ENCODE data around the gene ZNF19. TPM values are rescaled to one million over a fixed set of nuclear protein-coding genes. Genes with fewer than 3 reads are reported as not detected.

Gene ZNF19
- total RNA-seq (2022) (4.1 and 4.6 TPM in 2 replicates), Bru-seq, nascent RNA (percentile 53 among the genes with signal in this experiment), BruChase-seq, experiment 1, labeled RNA remaining after a 6-hour chase (percentile 38 among the genes with signal in this experiment), BruChase-seq, experiment 2, labeled RNA remaining after a 2-hour chase (percentile 53 among the genes with signal in this experiment)
- long read RNA-seq, partial matches to known transcripts = 5 of 8 reads
- long read RNA-seq, other reads (novel, unspliced or antisense) = 2 of 8 reads

DNA sequence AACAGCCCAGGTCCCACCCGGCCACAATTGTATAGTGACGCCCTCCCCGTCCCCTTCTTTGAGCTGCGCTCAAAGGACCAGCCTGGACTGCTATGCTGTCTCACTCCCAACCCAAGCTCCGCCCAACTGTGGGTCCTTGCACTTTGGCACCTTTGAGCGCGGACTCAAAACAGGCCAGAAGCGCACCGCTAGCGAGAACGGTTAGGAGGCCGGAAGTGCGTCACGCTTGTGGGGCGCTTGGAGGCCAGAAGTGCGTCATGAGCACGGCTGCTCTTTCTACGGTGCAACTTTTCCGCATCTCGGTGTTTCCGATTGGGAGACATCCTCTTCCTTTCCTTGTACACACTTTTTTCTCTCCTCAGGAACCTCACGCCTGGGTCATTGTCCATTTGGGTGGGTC lies at the start of gene ZNF19:
ZNF19 (minus strand) TSS at position 203 of the 400 bp plus-strand sequence. CDS start 7,210 bp downstream, outside the sequence.
- no peak within 1 kb of the TSS for H3K4me3 Mint-ChIP-seq (ENCODE audit: unreplicated experiment)
- intact Hi-C loops (cut with micrococcal nuclease) = no loop called here
- TF ChIP-seq, protein P1, sequence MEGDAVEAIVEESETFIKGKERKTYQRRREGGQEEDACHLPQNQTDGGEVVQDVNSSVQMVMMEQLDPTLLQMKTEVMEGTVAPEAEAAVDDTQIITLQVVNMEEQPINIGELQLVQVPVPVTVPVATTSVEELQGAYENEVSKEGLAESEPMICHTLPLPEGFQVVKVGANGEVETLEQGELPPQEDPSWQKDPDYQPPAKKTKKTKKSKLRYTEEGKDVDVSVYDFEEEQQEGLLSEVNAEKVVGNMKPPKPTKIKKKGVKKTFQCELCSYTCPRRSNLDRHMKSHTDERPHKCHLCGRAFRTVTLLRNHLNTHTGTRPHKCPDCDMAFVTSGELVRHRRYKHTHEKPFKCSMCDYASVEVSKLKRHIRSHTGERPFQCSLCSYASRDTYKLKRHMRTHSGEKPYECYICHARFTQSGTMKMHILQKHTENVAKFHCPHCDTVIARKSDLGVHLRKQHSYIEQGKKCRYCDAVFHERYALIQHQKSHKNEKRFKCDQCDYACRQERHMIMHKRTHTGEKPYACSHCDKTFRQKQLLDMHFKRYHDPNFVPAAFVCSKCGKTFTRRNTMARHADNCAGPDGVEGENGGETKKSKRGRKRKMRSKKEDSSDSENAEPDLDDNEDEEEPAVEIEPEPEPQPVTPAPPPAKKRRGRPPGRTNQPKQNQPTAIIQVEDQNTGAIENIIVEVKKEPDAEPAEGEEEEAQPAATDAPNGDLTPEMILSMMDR (IDR thresholded peaks at IDR 0.05; ENCODE audit: unreplicated experiment) = no peak
- POLR2A ChIA-PET = interaction anchor here (0.8 kb wide), 1 partner anchor 29 kb away, joined by 3 read pairs; no protein-coding TSS in a partner anchor
- CTCF ChIA-PET = interaction anchor here (0.5 to 4.4 kb wide), 4 partner anchors 11 to 271 kb away, joined by 3 to 36 read pairs (median 6); no protein-coding TSS in a partner anchor
- no peak within 1 kb of the TSS for H3K27ac Mint-ChIP-seq (ENCODE audit: low read depth, unreplicated experiment)
- H3K27me3 Mint-ChIP-seq (ENCODE audit: insufficient read depth, unreplicated experiment) = no peaks in the 10 kb centered on the region
- H3K4me1 Mint-ChIP-seq (ENCODE audit: insufficient read depth, unreplicated experiment) = no peaks in the 10 kb centered on the region
- DNase-seq (ENCODE audit: unreplicated experiment) = no peak
- no peaks in the 10 kb centered on the region for H3K9me3 Mint-ChIP-seq (ENCODE audit: unreplicated experiment)
- no peaks in the 10 kb centered on the region for H3K36me3 Mint-ChIP-seq (ENCODE audit: insufficient read depth, unreplicated experiment)
- BruUV-seq (replicated peaks) = no TSS peak

DNA sequence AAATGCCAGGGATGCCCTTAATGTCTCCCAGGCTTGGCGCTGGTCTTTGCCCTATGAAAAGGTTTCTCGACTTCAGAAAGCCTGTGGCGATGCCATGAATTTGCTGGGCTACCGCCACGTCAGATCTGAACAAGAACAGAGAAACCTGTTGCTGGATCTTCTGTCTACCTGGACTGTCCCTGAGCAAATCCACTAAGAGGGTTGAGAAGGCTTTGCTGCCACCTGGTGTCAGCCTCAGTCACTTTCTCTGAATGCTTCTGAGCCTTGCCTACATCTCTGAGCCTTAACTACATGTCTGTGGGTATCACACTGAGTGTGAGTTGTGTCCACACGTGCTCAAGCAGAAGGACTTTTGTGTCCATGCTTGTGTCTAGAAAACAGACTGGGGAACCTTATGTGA lies 48.5 kb upstream of the ZNF19 start:
- Mint-ChIP-seq H3K36me3 (ENCODE audit: insufficient read depth, unreplicated experiment) (no peaks in the 10 kb centered on the region), H3K4me1 (ENCODE audit: insufficient read depth, unreplicated experiment) (no peaks in the 10 kb centered on the region), H3K4me3 (ENCODE audit: unreplicated experiment) (no peak overlapping the region), H3K27ac (ENCODE audit: low read depth, unreplicated experiment) (no peak overlapping the region), H3K27me3 (ENCODE audit: insufficient read depth, unreplicated experiment) (peaks cover 11% of the 10 kb centered on the region), H3K9me3 (ENCODE audit: unreplicated experiment) (no peaks in the 10 kb centered on the region)
- no TSS peak for BruUV-seq (replicated peaks)
- intact Hi-C loops (cut with micrococcal nuclease) = loop anchor here (1.0 kb wide), 2 partner anchors 36 to 125 kb away; no protein-coding TSS in a partner anchor
- peak; percentile 69 for DNase-seq (ENCODE audit: unreplicated experiment)
- CTCF ChIA-PET = interaction anchor here (0.6 to 6.8 kb wide), 15 partner anchors 9 to 128 kb away, joined by 3 to 83 read pairs (median 5); partner anchors contain the start of gene CHST4
- TF ChIP-seq, protein P1 (IDR thresholded peaks at IDR 0.05; ENCODE audit: unreplicated experiment) = peak; percentile 76
- POLR2A ChIA-PET = no interaction called here

GRCh38 chr16:71536752-71537499 lies 47.8 kb upstream of the ZNF19 start:
- Mint-ChIP-seq H3K27me3 (ENCODE audit: insufficient read depth, unreplicated experiment) (peaks cover 11% of the 10 kb centered on the region), H3K36me3 (ENCODE audit: insufficient read depth, unreplicated experiment) (no peaks in the 10 kb centered on the region), H3K27ac (ENCODE audit: low read depth, unreplicated experiment) (no peak overlapping the region), H3K9me3 (ENCODE audit: unreplicated experiment) (no peaks in the 10 kb centered on the region), H3K4me3 (ENCODE audit: unreplicated experiment) (no peak overlapping the region), H3K4me1 (ENCODE audit: insufficient read depth, unreplicated experiment) (no peaks in the 10 kb centered on the region)
- BruUV-seq (replicated peaks) = no TSS peak
- intact Hi-C loops (cut with micrococcal nuclease) = loop anchor here (1.0 kb wide), 2 partner anchors 36 to 125 kb away; no protein-coding TSS in a partner anchor
- no peak for DNase-seq (ENCODE audit: unreplicated experiment)
- TF ChIP-seq, protein P1 (IDR thresholded peaks at IDR 0.05; ENCODE audit: unreplicated experiment) = no peak
- ChIA-PET POLR2A (no interaction called here), CTCF (interaction anchor here (1.0 to 6.8 kb wide), 8 partner anchors 10 to 125 kb away, joined by 3 to 83 read pairs (median 4); partner anchors contain the start of gene CHST4)

- no peaks in the 10 kb centered on the region for H3K4me1 Mint-ChIP-seq (ENCODE audit: insufficient read depth, unreplicated experiment)
- POLR2A ChIA-PET = no interaction called here
- intact Hi-C loops (cut with micrococcal nuclease) = no loop called here
- H3K36me3 Mint-ChIP-seq (ENCODE audit: insufficient read depth, unreplicated experiment) = no peaks in the 10 kb centered on the region
- no peaks in the 10 kb centered on the region for H3K9me3 Mint-ChIP-seq (ENCODE audit: unreplicated experiment)
- CTCF ChIA-PET = interaction anchor here (0.6 to 4.4 kb wide), 4 partner anchors 28 to 320 kb away, joined by 3 to 25 read pairs (median 12); no protein-coding TSS in a partner anchor
- no peaks in the 10 kb centered on the region for H3K27me3 Mint-ChIP-seq (ENCODE audit: insufficient read depth, unreplicated experiment)
- H3K4me3 Mint-ChIP-seq (ENCODE audit: unreplicated experiment) = no peak overlapping the region
- no peak for DNase-seq (ENCODE audit: unreplicated experiment)
- BruUV-seq (replicated peaks) = no TSS peak
- TF ChIP-seq, protein P1 (IDR thresholded peaks at IDR 0.05; ENCODE audit: unreplicated experiment) = no peak
- no peak overlapping the region for H3K27ac Mint-ChIP-seq (ENCODE audit: low read depth, unreplicated experiment)
Measured at GRCh38 chr16:71532366-71532765, 43.2 kb upstream of the ZNF19 start.

Data from MCF 10A (cell line).